Epithelial cell of esophagus (primary cell): ENCODE results near the gene TP63.
"Not testable (repeated sequence)": the region's sequence is repeated elsewhere in the genome, so short reads cannot be mapped to it uniquely, and the experiment has no call there.

ENCODE experiments used
- DNase-seq: peaks from one replicate; pipeline ENCODE4 v3.0.0; 2010; ENCODE audit warnings: low read depth
- H3K4me3 ChIP-seq: 2 replicates; pipeline ENCODE4 v1.5.1; 2011; ENCODE audit warnings: mild to moderate bottlenecking, low read length, control low read depth
- TF ChIP-seq, protein P1 (sequence below): IDR thresholded peaks from 2 replicates; pipeline ENCODE4 v1.5.1; 2011; ENCODE audit warnings: low read depth, mild to moderate bottlenecking, low read length, control low read depth, inconsistent platforms; ENCODE audit not compliant: insufficient read depth; ENCODE audit errors: missing control alignments

The TP63 gene

DNA sequence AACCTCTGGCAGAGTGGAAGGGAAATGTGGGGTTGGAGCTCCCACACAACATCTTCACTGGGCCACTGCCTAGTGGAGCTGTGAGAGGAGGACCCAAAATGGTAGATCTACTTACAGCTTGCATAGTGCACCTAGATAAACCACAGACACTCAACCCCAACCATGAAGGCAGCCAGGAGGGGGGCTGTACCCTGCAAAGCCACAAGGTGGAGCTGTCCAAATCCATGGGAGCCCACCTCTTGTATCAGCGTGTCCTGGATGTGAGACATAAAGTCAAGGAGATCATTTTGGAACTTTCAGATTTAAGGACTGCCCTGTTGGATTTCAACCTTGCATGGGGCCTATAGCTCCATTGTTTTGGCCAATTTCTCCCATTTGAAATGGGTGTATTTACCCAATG, 20.9 kb downstream of the TP63 start:
- no peak overlapping the region for H3K4me3 ChIP-seq
- TF ChIP-seq, protein P1, sequence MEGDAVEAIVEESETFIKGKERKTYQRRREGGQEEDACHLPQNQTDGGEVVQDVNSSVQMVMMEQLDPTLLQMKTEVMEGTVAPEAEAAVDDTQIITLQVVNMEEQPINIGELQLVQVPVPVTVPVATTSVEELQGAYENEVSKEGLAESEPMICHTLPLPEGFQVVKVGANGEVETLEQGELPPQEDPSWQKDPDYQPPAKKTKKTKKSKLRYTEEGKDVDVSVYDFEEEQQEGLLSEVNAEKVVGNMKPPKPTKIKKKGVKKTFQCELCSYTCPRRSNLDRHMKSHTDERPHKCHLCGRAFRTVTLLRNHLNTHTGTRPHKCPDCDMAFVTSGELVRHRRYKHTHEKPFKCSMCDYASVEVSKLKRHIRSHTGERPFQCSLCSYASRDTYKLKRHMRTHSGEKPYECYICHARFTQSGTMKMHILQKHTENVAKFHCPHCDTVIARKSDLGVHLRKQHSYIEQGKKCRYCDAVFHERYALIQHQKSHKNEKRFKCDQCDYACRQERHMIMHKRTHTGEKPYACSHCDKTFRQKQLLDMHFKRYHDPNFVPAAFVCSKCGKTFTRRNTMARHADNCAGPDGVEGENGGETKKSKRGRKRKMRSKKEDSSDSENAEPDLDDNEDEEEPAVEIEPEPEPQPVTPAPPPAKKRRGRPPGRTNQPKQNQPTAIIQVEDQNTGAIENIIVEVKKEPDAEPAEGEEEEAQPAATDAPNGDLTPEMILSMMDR = peak; percentile 28
- DNase-seq = peak; percentile 26

DNA sequence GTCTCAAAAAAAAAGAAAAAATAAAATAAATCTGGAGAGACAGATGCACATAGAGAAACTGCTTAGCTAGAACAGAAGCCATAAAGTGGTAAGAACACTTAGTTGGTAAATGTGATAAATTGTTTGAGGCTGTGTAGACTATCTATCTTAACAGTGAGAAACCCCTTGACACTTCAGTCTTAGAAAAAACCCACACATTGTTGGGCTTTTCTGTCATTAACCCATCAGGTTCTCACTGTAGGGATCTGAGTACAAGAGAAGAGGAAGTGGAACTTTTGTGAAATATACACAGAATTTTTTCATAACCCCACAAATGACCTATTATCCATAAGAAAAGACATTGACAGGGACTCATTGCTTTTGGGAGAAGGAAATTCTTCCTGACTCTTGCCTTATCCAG, 24.4 kb downstream of the TP63 start:
- no peak for DNase-seq
- TF ChIP-seq, protein P1 = no peak
- H3K4me3 ChIP-seq = no peak overlapping the region

DNA sequence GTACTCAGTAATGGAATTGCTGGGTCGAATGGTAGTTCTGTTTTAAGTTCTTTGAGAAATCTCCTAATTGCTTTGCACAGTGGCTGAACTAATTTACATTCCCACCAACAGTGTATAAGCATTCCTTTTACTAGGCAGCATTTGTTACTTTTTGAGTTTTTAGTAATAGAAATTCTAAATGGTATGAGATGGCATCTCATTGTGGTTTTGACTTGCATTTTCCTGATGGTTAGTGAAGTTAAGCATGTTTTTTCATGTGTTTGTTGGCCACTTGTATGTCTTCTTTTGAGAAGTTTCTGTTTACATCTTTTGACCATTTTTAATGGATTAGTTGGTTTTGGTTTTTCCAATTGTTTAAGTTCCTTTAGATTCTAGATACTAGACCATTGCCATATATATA, 28.4 kb downstream of the TP63 start:
- TF ChIP-seq, protein P1 = no peak
- no peak overlapping the region for H3K4me3 ChIP-seq
- no peak for DNase-seq

DNA sequence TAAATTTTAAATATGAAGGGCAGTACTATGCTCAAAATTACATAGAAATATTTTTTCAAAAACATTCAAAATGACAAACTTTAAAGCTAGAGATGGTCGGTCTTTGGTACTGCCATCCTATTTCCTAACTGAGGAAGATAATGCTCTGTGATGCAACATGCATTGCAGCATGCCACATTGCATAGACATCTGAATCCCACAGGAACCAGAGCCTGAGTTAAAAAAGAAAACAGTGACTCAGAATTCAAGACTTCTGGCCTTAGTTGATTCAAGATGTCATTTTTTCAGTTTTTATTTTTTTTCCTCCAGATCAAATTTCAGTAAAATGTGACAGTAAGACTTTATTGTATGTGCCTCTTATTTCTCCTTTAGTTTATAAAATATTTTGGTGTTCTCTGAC, 33.1 kb downstream of the TP63 start:
- DNase-seq = peak; percentile 89
- H3K4me3 ChIP-seq = no peak overlapping the region
- TF ChIP-seq, protein P1 = no peak

DNA sequence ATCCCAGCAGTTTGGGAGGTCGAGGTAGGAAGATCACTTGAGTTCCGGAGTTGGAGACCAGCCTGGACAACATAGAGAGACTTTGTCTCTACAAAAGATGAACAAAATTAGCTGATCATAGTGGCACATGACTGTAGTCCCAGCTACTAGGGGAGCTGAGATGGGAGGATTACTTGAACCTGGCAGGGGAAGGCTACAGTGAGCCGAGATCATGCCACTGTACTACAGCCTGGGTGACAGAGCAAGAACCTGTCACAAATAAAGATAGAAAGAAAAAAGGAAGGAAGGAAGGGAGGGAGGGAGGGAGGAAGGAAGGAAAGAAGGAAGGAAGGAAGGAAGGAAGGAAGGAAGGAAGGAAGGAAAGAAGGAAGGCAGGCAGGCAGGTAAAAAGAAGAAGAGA, 41.2 kb downstream of the TP63 start:
- not testable (repeated sequence) for DNase-seq, H3K4me3 ChIP-seq

DNA sequence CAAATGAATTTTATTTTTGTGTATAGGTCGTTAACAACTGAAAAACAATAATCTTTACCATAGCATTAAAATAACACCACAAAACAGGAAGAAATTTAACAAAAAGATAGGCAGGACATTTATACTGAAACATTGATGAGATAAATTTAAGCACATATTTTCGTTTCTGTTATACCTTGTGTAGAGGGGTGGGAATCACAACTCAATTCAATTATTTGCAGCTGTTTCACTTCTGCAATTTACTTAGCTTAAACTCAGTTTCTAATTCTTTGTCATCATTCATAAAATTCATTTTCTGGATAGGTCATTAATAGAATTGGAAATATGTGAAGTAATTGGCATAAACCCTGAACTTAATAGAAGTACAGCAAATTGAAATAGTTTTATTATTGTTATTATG, 42.3 kb downstream of the TP63 start:
- TF ChIP-seq, protein P1 = no peak
- no peak for DNase-seq
- H3K4me3 ChIP-seq = no peak overlapping the region

DNA sequence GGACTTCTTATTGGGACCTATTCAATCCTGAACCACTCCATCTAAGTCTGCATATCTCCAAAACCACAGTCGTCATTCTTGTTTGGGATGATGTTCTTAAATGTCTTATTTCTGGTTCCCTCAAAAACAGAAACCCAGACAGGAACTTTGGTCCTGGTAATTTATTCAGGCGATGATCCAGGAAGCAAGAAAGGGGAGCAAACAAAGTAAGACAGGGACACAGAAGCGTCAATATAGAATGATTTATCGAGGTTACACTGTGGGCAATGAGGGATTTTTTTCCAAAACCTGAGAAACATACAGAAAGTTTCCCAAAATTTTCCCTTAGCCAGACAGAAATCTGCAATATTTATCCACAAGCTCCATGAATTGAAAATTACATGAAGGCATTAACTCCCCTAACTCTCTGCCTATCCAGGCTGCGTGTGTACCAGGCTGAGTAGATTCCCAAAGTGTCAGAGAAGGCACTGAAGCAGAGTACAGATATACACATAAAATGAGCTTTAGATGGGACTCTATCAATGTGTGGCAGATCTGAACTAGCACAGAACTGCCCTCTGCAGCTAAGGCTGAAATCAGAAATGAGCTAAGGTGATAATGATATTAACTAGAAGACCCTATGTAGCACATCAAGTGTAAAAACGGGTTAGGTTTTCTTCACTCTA, 43.2 kb downstream of the TP63 start:
- no peak for DNase-seq
- TF ChIP-seq, protein P1 = no peak
- no peak overlapping the region for H3K4me3 ChIP-seq

DNA sequence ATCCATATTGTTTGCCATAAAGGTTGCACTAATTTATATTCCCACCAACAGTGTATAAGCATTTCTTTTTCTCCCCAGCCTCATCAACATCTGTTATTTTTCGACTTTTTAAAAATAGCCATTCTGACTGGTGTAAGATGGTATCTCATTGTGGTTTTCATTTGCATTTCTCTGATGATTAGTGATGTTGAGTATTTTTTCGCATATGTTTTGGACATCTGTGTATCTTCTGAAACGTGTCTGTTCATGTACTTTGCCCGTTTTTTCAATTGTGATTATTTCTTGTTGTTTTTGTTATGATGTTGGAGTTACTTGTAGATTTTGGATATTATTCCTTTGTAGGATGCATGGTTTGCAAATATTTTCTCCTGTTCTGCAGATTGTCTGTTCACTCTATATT, 46.5 kb downstream of the TP63 start:
- TF ChIP-seq, protein P1 = no peak
- peak; percentile 13 for DNase-seq
- no peak overlapping the region for H3K4me3 ChIP-seq
